A549 treated with AZD2906 at 1 μM for 4 hours (cell line): ENCODE data around the gene FGD1. TPM values are rescaled to one million over a fixed set of nuclear protein-coding genes. Genes with fewer than 3 reads are reported as not detected.

Experiments used
- total RNA-seq: library from RNA; stranded (reverse); fragments of 200-300 nt; extraction: Qiagen RNA extraction; gene quantifications from 5 replicates; pipeline ENCODE4 v1.2.3, GENCODE V29; 2022

Gene FGD1
- total RNA-seq = 5.1 to 7.0 TPM (median 5.9 TPM) in 5 replicates

GRCh38 chrX:54495814-54496516, at the start of gene FGD1:
TSS of gene FGD1 (minus strand) at chrX:54496234. CDS start at chrX:54495432, 802 bp downstream.

GRCh38 chrX:54529552-54530356, 33.7 kb upstream of the FGD1 start, which contains the start of gene GNL3L:
TSS of gene GNL3L (plus strand) at chrX:54530219. CDS start at chrX:54532567, 2,348 bp downstream.

GRCh38 chrX:54439960-54440871, 55.8 kb downstream of the FGD1 start, which contains the start of gene TSR2:
TSS of gene TSR2 (plus strand) at chrX:54440404. CDS start at chrX:54440422, 18 bp downstream.

Other genes with a start within 250 kb of the FGD1 start
- 0.03 to 0.11 TPM (median 0.07 TPM) in 5 replicates for gene WNK3, start 138.2 kb downstream of the FGD1 start, total RNA-seq
- gene TSR2, start 55.8 kb downstream of the FGD1 start, total RNA-seq = 50.3 to 57.0 TPM (median 54.3 TPM) in 5 replicates
- 14.4 to 24.5 TPM (median 16.3 TPM) in 5 replicates for gene GNL3L, start 34.0 kb upstream of the FGD1 start, total RNA-seq